Measurements from ENCODE around the gene ICAM1. TPM values are rescaled to one million over a fixed set of nuclear protein-coding genes. Genes with fewer than 3 reads are reported as not detected.

Gene ICAM1
- total RNA-seq, 1 experiment from 2014 or later = 1.7 TPM

DNA sequence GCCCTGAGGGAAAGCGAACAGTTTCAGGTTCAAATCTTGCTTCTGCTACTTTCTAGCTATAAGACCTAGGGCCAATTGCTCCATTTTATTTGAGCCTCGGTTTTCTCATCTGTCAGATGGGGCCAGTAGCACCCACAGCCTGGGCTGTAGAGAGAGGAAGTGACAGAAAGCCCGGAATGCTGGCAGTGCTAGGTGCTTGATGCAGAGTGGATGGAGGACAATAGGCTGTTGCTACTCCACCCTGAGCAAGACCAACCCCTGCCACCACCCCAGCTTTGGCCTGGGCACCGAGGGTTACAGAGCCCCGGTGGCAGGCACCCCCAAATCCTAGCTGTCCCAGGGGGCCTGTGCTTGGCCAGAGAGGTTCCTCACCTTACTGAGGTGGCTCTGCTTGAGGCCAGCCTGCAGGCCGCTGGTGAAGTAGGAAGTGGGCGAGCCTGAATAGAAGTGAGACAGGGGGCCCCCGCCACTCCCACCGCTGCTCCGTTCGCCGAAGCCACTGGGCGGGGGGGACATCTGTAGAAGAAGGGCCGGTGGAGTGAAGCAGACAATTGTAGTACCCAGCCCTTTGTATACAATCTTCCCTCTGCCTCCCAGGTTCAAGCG, 47.0 kb downstream of the ICAM1 start:
- BruUV-seq (replicated peaks) = no TSS peak
- ChIA-PET CTCF (no interaction called here), POLR2A (ENCODE audit: low non-redundant PET) (no interaction called here)
- intact Hi-C loops (cut with micrococcal nuclease; ENCODE audit: unreplicated experiment) = no loop called here
- H3K4me3 ChIP-seq (ENCODE audit: low read depth, low read length, poor library complexity, severe bottlenecking) = no peak overlapping the region
- DNase-seq (ENCODE audit: low spot score) = no peak
- H3K36me3 ChIP-seq (ENCODE audit: insufficient read depth, low read length, poor library complexity, severe bottlenecking) = peaks cover 60% of the 10 kb centered on the region
- H3K27ac ChIP-seq (ENCODE audit: low read depth, low read length, poor library complexity, severe bottlenecking) = no peak overlapping the region
- no peaks in the 10 kb centered on the region for H3K27me3 ChIP-seq (replicated peaks; ENCODE audit: insufficient read depth, low read depth, low read length, poor library complexity)
- H3K4me1 ChIP-seq (ENCODE audit: insufficient read depth, low read length, poor library complexity, severe bottlenecking) = peaks cover 5% of the 10 kb centered on the region
- no peaks in the 10 kb centered on the region for H3K9me3 ChIP-seq (ENCODE audit: low read depth, low read length, poor library complexity, severe bottlenecking)
- TF ChIP-seq EZH2 (IDR thresholded peaks at IDR 0.05; ENCODE audit: borderline replicate concordance, low read depth, low read length, poor library complexity, severe bottlenecking) = no peak
- TF ChIP-seq, protein P1, sequence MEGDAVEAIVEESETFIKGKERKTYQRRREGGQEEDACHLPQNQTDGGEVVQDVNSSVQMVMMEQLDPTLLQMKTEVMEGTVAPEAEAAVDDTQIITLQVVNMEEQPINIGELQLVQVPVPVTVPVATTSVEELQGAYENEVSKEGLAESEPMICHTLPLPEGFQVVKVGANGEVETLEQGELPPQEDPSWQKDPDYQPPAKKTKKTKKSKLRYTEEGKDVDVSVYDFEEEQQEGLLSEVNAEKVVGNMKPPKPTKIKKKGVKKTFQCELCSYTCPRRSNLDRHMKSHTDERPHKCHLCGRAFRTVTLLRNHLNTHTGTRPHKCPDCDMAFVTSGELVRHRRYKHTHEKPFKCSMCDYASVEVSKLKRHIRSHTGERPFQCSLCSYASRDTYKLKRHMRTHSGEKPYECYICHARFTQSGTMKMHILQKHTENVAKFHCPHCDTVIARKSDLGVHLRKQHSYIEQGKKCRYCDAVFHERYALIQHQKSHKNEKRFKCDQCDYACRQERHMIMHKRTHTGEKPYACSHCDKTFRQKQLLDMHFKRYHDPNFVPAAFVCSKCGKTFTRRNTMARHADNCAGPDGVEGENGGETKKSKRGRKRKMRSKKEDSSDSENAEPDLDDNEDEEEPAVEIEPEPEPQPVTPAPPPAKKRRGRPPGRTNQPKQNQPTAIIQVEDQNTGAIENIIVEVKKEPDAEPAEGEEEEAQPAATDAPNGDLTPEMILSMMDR (conservative IDR thresholded peaks at IDR 0.05; ENCODE audit: low read depth, low read length) = no peak

DNA sequence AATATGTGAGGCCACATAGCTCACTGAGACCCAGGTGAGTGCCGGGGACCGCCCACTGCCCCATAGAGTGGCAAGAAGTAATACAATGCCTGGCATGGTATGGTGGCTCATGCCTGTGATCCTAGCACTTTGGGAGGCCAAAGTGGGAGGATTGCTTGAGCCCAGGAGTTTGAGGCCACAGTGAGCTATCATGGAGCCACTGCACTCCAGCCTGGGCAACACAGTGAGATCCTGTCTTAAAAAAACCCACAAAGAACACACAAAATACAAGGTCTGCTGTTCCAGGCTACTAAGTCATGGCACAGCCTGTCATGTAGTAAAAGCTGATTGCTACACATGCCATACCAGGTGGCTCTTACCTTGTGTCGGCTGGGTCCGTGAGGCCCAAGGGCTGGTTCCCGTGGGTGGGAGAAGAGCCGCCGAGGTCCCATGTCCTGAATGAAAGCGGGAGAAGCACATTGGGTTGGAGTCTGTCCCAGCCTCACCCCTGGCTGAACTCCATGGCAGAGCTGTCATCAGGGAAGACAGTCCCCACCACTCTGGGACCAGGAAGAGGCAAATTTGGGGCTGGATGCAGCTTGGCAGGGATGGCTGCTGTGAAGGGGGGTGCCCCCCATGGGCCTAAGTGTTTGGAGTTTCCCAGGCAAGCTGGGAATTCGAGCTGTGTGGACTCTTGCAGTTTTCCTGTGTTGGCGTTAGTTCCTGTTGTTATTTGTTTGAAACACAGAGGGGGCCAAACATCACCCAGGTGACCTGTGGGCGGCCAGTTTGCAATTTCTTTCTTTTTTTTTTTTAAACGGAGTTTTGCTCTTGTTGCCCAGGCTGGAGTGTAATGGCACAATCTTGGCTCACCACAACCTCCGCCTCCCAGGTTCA, 48.1 kb downstream of the ICAM1 start:
- POLR2A ChIA-PET (ENCODE audit: low non-redundant PET) = interaction anchor here (0.5 to 0.6 kb wide), 2 partner anchors 18 to 1413 kb away, joined by 7 to 8 read pairs; no protein-coding TSS in a partner anchor
- intact Hi-C loops (cut with micrococcal nuclease; ENCODE audit: unreplicated experiment) = no loop called here

DNA sequence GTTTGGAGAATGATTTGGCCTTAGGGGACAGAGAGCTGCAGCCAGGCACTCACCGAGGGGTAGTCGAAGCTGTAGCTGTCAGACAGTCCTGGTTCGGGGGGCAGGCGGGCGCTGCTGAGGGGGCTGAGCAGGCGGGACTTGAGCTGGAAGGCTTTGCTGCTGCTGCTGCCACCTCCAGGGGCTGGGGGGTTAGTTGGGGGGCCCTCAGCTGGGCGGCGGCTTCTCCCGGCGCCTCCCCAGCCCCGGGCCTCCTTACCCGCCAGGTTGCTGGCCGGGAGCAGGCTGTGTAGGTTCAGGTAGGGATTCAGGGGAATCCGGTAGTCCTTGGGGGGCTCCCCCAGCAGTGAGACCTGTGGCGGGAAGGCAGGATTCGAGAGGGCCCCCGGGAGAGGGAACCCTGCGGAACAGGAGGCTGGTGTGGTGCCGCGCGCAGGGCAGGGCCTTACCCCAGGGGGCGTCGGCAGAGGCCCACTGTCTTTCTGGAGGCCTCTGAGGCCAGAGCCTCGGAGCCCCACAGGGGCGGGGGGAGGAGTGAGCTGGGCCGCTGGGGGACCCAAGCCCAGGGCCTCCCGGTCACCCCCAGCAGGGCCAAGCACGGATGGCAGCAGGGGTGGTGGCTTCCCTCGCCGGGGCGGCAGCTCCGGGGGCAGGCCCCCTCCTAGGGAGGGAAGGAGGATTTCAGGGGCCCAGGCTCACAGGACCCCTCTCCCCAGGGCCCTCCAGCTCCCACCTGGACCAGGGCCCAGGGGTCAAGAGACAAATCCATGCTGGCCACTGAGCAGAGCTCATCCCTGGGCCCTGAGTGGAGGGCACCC, 49.9 kb downstream of the ICAM1 start:
- POLR2A ChIA-PET (ENCODE audit: low non-redundant PET) = no interaction called here
- Histone ChIP-seq H3K4me3 (ENCODE audit: low read depth, low read length, poor library complexity, severe bottlenecking) (no peak overlapping the region), H3K27ac (ENCODE audit: low read depth, low read length, poor library complexity, severe bottlenecking) (no peak overlapping the region), H3K9me3 (ENCODE audit: low read depth, low read length, poor library complexity, severe bottlenecking) (no peaks in the 10 kb centered on the region), H3K36me3 (ENCODE audit: insufficient read depth, low read length, poor library complexity, severe bottlenecking) (peaks cover 85% of the 10 kb centered on the region), H3K4me1 (ENCODE audit: insufficient read depth, low read length, poor library complexity, severe bottlenecking) (peaks cover 5% of the 10 kb centered on the region), H3K27me3 (replicated peaks; ENCODE audit: insufficient read depth, low read depth, low read length, poor library complexity) (no peaks in the 10 kb centered on the region)
- intact Hi-C loops (cut with micrococcal nuclease; ENCODE audit: unreplicated experiment) = no loop called here
- TF ChIP-seq, protein P1 (conservative IDR thresholded peaks at IDR 0.05; ENCODE audit: low read depth, low read length) = no peak
- TF ChIP-seq EZH2 (IDR thresholded peaks at IDR 0.05; ENCODE audit: borderline replicate concordance, low read depth, low read length, poor library complexity, severe bottlenecking) = no peak
- CTCF ChIA-PET = interaction anchor here (0.6 kb wide), 1 partner anchor 83 kb away, joined by 3 read pairs; no protein-coding TSS in a partner anchor
- DNase-seq (ENCODE audit: low spot score) = no peak
- BruUV-seq (replicated peaks) = no TSS peak

More for the DNA sequence above, 48.1 kb downstream of the ICAM1 start:
- Histone ChIP-seq H3K9me3 (ENCODE audit: low read depth, low read length, poor library complexity, severe bottlenecking) (no peaks in the 10 kb centered on the region), H3K27me3 (replicated peaks; ENCODE audit: insufficient read depth, low read depth, low read length, poor library complexity) (no peaks in the 10 kb centered on the region), H3K27ac (ENCODE audit: low read depth, low read length, poor library complexity, severe bottlenecking) (no peak overlapping the region), H3K36me3 (ENCODE audit: insufficient read depth, low read length, poor library complexity, severe bottlenecking) (peaks cover 67% of the 10 kb centered on the region), H3K4me1 (ENCODE audit: insufficient read depth, low read length, poor library complexity, severe bottlenecking) (peaks cover 5% of the 10 kb centered on the region), H3K4me3 (ENCODE audit: low read depth, low read length, poor library complexity, severe bottlenecking) (no peak overlapping the region)
- CTCF ChIA-PET = no interaction called here
- no peak for DNase-seq (ENCODE audit: low spot score)
- no peak for TF ChIP-seq EZH2 (IDR thresholded peaks at IDR 0.05; ENCODE audit: borderline replicate concordance, low read depth, low read length, poor library complexity, severe bottlenecking)
- TF ChIP-seq, protein P1 (conservative IDR thresholded peaks at IDR 0.05; ENCODE audit: low read depth, low read length) = no peak
- BruUV-seq (replicated peaks) = no TSS peak
